ENCODE measurements around the gene CKAP2L.

DNA sequence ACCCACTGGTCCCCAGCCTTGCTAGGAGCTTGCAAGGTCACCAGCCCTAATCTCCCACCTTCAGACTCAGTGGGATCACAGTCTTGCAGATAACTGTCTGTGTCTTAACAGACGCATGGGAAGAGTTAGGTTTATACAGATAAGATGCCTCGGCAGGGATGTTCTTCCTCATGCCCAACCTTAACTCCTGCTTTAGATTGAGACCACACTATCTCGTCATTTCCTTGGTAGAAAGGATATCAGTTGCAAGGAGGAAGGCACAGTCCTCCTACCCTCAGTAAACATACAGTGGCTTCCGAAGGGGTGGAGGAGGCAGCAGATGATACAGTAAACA, 36.4 kb downstream of the CKAP2L start:
- TF ChIP-seq, protein P1, sequence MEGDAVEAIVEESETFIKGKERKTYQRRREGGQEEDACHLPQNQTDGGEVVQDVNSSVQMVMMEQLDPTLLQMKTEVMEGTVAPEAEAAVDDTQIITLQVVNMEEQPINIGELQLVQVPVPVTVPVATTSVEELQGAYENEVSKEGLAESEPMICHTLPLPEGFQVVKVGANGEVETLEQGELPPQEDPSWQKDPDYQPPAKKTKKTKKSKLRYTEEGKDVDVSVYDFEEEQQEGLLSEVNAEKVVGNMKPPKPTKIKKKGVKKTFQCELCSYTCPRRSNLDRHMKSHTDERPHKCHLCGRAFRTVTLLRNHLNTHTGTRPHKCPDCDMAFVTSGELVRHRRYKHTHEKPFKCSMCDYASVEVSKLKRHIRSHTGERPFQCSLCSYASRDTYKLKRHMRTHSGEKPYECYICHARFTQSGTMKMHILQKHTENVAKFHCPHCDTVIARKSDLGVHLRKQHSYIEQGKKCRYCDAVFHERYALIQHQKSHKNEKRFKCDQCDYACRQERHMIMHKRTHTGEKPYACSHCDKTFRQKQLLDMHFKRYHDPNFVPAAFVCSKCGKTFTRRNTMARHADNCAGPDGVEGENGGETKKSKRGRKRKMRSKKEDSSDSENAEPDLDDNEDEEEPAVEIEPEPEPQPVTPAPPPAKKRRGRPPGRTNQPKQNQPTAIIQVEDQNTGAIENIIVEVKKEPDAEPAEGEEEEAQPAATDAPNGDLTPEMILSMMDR (IDR thresholded peaks at IDR 0.05; ENCODE audit: low read depth, low read length), result no peak
- no peak for TF ChIP-seq POLR2A (IDR thresholded peaks at IDR 0.05; ENCODE audit: extremely low read depth, insufficient read length)
- TF ChIP-seq, protein P2, sequence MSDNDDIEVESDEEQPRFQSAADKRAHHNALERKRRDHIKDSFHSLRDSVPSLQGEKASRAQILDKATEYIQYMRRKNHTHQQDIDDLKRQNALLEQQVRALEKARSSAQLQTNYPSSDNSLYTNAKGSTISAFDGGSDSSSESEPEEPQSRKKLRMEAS (IDR thresholded peaks at IDR 0.05; ENCODE audit: low read depth, low read length), result no peak

Measured in NB4 (cell line).